ENCODE measurements around the gene SLC17A1.

DNA sequence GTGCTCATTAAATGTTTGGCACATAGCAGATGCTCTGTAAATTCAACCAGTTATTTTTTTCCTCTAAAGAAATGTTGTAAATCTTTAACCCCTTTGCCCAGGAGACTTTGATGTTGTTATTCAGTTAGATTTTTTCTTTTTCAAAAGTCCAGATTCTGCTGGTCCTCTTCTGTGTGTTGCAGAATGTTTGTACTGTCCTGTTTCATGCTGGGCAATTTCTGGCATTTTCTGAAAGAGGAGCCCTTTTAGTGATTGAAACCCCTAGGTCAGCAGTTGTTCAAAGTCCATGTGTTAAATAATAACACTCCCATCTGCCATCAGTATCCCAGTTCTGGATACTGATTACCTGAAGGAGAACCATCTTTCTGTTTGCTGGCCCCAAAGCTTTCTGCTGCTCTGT is 1.3 kb upstream of the SLC17A1 start:
- TF ChIP-seq, protein P1, sequence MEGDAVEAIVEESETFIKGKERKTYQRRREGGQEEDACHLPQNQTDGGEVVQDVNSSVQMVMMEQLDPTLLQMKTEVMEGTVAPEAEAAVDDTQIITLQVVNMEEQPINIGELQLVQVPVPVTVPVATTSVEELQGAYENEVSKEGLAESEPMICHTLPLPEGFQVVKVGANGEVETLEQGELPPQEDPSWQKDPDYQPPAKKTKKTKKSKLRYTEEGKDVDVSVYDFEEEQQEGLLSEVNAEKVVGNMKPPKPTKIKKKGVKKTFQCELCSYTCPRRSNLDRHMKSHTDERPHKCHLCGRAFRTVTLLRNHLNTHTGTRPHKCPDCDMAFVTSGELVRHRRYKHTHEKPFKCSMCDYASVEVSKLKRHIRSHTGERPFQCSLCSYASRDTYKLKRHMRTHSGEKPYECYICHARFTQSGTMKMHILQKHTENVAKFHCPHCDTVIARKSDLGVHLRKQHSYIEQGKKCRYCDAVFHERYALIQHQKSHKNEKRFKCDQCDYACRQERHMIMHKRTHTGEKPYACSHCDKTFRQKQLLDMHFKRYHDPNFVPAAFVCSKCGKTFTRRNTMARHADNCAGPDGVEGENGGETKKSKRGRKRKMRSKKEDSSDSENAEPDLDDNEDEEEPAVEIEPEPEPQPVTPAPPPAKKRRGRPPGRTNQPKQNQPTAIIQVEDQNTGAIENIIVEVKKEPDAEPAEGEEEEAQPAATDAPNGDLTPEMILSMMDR (conservative IDR thresholded peaks at IDR 0.05): no peak
- no peak for TF ChIP-seq ZFX (IDR thresholded peaks at IDR 0.05)

Measured in C4-2B (cell line).